H9 (cell line): ENCODE results near the gene CKS1B. TPM values are rescaled to one million over a fixed set of nuclear protein-coding genes. Genes with fewer than 3 reads are reported as not detected.

Experiments
- DNase-seq: peaks from one replicate; pipeline ENCODE4 v3.0.0-alpha.2; 2017
- H2AFZ ChIP-seq: one replicate; pipeline ENCODE4 v1.6.1; 2013; ENCODE audit warnings: mild to moderate bottlenecking, low read length, control low read depth, moderate library complexity
- H2AK5ac ChIP-seq: 2 replicates; pipeline ENCODE4 v1.6.1; 2013; ENCODE audit warnings: low read length, control low read depth, mixed read lengths; ENCODE audit not compliant: insufficient read length
- H2BK120ac ChIP-seq: one replicate; pipeline ENCODE4 v1.6.1; 2013; ENCODE audit warnings: low read depth, mild to moderate bottlenecking, low read length, control low read depth, inconsistent platforms; ENCODE audit not compliant: poor library complexity, severe bottlenecking
- H2BK12ac ChIP-seq: 2 replicates; pipeline ENCODE4 v1.6.1; 2013; ENCODE audit warnings: low read length, control low read depth, mixed read lengths, low read depth; ENCODE audit not compliant: insufficient read length
- H2BK15ac ChIP-seq: 2 replicates; pipeline ENCODE4 v1.6.1; 2013; ENCODE audit warnings: low read depth, low read length, control low read depth
- H2BK20ac ChIP-seq: one replicate; pipeline ENCODE4 v1.6.1; 2013; ENCODE audit warnings: low read depth, mild to moderate bottlenecking, low read length, control low read depth, inconsistent platforms; ENCODE audit not compliant: poor library complexity, severe bottlenecking
- H2BK5ac ChIP-seq: 2 replicates; pipeline ENCODE4 v1.6.1; 2013; ENCODE audit warnings: low read length, control low read depth, mixed read lengths; ENCODE audit not compliant: insufficient read length
- H3K14ac ChIP-seq: 2 replicates; pipeline ENCODE4 v1.6.1; 2013; ENCODE audit warnings: low read length, control low read depth; ENCODE audit not compliant: insufficient read depth
- H3K18ac ChIP-seq: 2 replicates; pipeline ENCODE4 v1.6.1; 2013; ENCODE audit warnings: low read depth, mild to moderate bottlenecking, mixed read lengths, low read length, control low read depth; ENCODE audit not compliant: insufficient read length
- H3K23ac ChIP-seq: 2 replicates; pipeline ENCODE4 v1.6.1; 2013; ENCODE audit warnings: low read length, control low read depth, mixed read lengths, low read depth; ENCODE audit not compliant: insufficient read length
- H3K23me2 ChIP-seq: 2 replicates; pipeline ENCODE4 v1.6.1; 2013; ENCODE audit warnings: low read depth, mild to moderate bottlenecking, mixed read lengths, low read length, control low read depth; ENCODE audit not compliant: insufficient read length, poor library complexity, severe bottlenecking
- H3K27ac ChIP-seq: 2 replicates; pipeline ENCODE4 v1.5.1; 2013; ENCODE audit warnings: low read length, control low read depth, mixed read lengths, low read depth; ENCODE audit not compliant: insufficient read length
- H3K27me3 ChIP-seq: 2 replicates; pipeline ENCODE4 v1.6.1; 2013; ENCODE audit warnings: low read length, control low read depth, inconsistent platforms; ENCODE audit not compliant: insufficient read depth
- H3K4ac ChIP-seq: 2 replicates; pipeline ENCODE4 v1.6.1; 2013; ENCODE audit warnings: low read depth, mild to moderate bottlenecking, control low read depth, inconsistent platforms, low read length, moderate library complexity
- H3K4me1 ChIP-seq: 2 replicates; pipeline ENCODE4 v1.6.1; 2013; ENCODE audit warnings: low read length, control low read depth, inconsistent platforms; ENCODE audit not compliant: insufficient read depth
- H3K4me2 ChIP-seq: 2 replicates; pipeline ENCODE4 v1.6.1; 2013; ENCODE audit warnings: low read length, control low read depth, mixed read lengths; ENCODE audit not compliant: insufficient read length, insufficient read depth
- H3K56ac ChIP-seq: 2 replicates; pipeline ENCODE4 v1.6.1; 2013; ENCODE audit warnings: low read depth, mild to moderate bottlenecking, mixed read lengths, low read length, control low read depth; ENCODE audit not compliant: insufficient read length
- H3K79me1 ChIP-seq: 2 replicates; pipeline ENCODE4 v1.6.1; 2013; ENCODE audit warnings: low read depth, mild to moderate bottlenecking, moderate library complexity, low read length, control low read depth, inconsistent platforms; ENCODE audit not compliant: insufficient read depth, poor library complexity, severe bottlenecking
- H3K79me2 ChIP-seq: 2 replicates; pipeline ENCODE4 v1.6.1; 2013; ENCODE audit warnings: low read length, control low read depth, inconsistent platforms; ENCODE audit not compliant: insufficient read depth
- H3K9ac ChIP-seq: 2 replicates; pipeline ENCODE4 v1.6.1; 2013; ENCODE audit warnings: low read length, control low read depth, mixed read lengths; ENCODE audit not compliant: insufficient read length; ENCODE audit errors: extremely low read depth
- H3K9me3 ChIP-seq: one replicate; pipeline ENCODE4 v1.6.1; 2013; ENCODE audit warnings: low read depth, low read length, inconsistent platforms; ENCODE audit not compliant: control insufficient read depth
- H3T11ph ChIP-seq: one replicate; pipeline ENCODE4 v1.6.1; 2013; ENCODE audit warnings: mild to moderate bottlenecking, low read length, control low read depth, inconsistent platforms
- H4K20me1 ChIP-seq: one replicate; pipeline ENCODE4 v1.6.1; 2013; ENCODE audit not compliant: control insufficient read depth, insufficient read length, insufficient read depth
- H4K5ac ChIP-seq: 2 replicates; pipeline ENCODE4 v1.6.1; 2013; ENCODE audit warnings: low read depth, mild to moderate bottlenecking, mixed read lengths, low read length, control low read depth; ENCODE audit not compliant: insufficient read length
- H4K8ac ChIP-seq: replicated peaks from 2 replicates; pipeline ENCODE4 v1.6.1; 2013; ENCODE audit warnings: low read length, control low read depth, mixed read lengths, low read depth; ENCODE audit not compliant: insufficient read length
- H4K91ac ChIP-seq: 2 replicates; pipeline ENCODE4 v1.6.1; 2013; ENCODE audit warnings: low read depth, mild to moderate bottlenecking, moderate library complexity, mixed read lengths, low read length, control low read depth; ENCODE audit not compliant: insufficient read length
- H3K27ac Mint-ChIP-seq, 3 experiments: 2 replicates in 2 of 3; 3 replicates in 1 of 3; pipeline ENCODE4 v1.8.0; 2020 to 2021; ENCODE audit warnings: mixed read lengths in 3 of 3, mild to moderate bottlenecking in 1 of 3, moderate library complexity in 1 of 3
- H3K27me3 Mint-ChIP-seq: 2 replicates; pipeline ENCODE4 v1.8.0; 2021; ENCODE audit warnings: low read depth, mild to moderate bottlenecking, moderate library complexity, mixed read lengths
- H3K36me3 Mint-ChIP-seq, 3 experiments: 2 replicates in 2 of 3; 3 replicates in 1 of 3; pipeline ENCODE4 v1.8.0; 2020 to 2021; ENCODE audit warnings: low read depth in 3 of 3, mixed read lengths in 3 of 3; ENCODE audit not compliant: insufficient read depth in 1 of 3
- H3K4me1 Mint-ChIP-seq, 2 experiments: 2 replicates each; pipeline ENCODE4 v1.8.0; 2020; ENCODE audit warnings: mixed read lengths in 2 of 2
- H3K4me3 Mint-ChIP-seq, 2 experiments: 2 replicates in 1 of 2; 3 replicates in 1 of 2; pipeline ENCODE4 v1.8.0; 2020 to 2021; ENCODE audit warnings: mild to moderate bottlenecking in 2 of 2, mixed read lengths in 2 of 2, moderate library complexity in 1 of 2
- H3K9me3 Mint-ChIP-seq, 2 experiments: 2 replicates in 1 of 2; 3 replicates in 1 of 2; pipeline ENCODE4 v1.8.0; 2020; ENCODE audit warnings: mild to moderate bottlenecking in 2 of 2, mixed read lengths in 2 of 2, moderate library complexity in 1 of 2
- CTCF ChIP-seq: fragments of 200-600 bp; sonication (generic); conservative IDR thresholded peaks from 3 replicates; pipeline ENCODE4 v1.8.0; 2021; ENCODE audit warnings: antibody characterized with exemption, mild to moderate bottlenecking
- WGBS: extraction: QIAGEN DNeasy Blood & Tissue Kit; methylation state at CpG from one replicate; pipeline ENCODE4 v1.1.7; 2013; ENCODE audit warnings: missing lambda C conversion rate, low lambda C conversion rate, mixed read lengths; ENCODE audit not compliant: insufficient read length; ENCODE audit errors: extremely low coverage; 5-methylcytosine and 5-hydroxymethylcytosine counted together
- total RNA-seq: library from RNA; stranded (reverse); gene quantifications from 2 replicates; pipeline ENCODE4 v1.2.1, GENCODE V29; 2021

The CKS1B gene
- total RNA-seq, 1 experiment from 2014 or later = 279 TPM

GRCh38 chr1:154963643-154964042 lies 10.8 kb upstream of the CKS1B start:
- Histone ChIP-seq H3K18ac (no peak overlapping the region), H3K9ac (no peak overlapping the region), H4K8ac (no peak overlapping the region), H3K27ac (no peak overlapping the region), H2BK12ac (no peak overlapping the region), H3K4me1 (peaks cover 2% of the 10 kb centered on the region; the same call in 1 of the 2 replicates), H3K79me1 (peaks cover 3% of the 10 kb centered on the region), H3T11ph (no peak overlapping the region), H3K23ac (no peak overlapping the region), H3K27me3 (no peaks in the 10 kb centered on the region), H3K9me3 (no peaks in the 10 kb centered on the region), H2BK20ac (no peak overlapping the region), H4K5ac (no peak overlapping the region), H4K91ac (no peak overlapping the region), H3K4ac (no peak overlapping the region), H2BK15ac (no peak overlapping the region), H3K79me2 (no peaks in the 10 kb centered on the region; the same call in 1 of the 2 replicates), H3K56ac (no peak overlapping the region), H2BK5ac (no peak overlapping the region), H4K20me1 (peaks cover 2% of the 10 kb centered on the region), H3K23me2 (no peaks in the 10 kb centered on the region), H2AFZ (no peak overlapping the region), H2AK5ac (no peak overlapping the region), H2BK120ac (no peak overlapping the region), H3K4me2 (no peak overlapping the region), H3K14ac (no peak overlapping the region)
- Mint-ChIP-seq H3K36me3 (peaks cover 44 to 80% (median 74%) of the 10 kb centered on the region in 3 experiments), H3K4me1 (peaks cover 32 to 37% of the 10 kb centered on the region in 2 experiments), H3K9me3 (no peaks in the 10 kb centered on the region), H3K27ac (peak overlapping the region in 1 of 3 experiments; percentile 48; a peak in 2 of 7 replicates), H3K4me3 (no peak overlapping the region), H3K27me3 (no peaks in the 10 kb centered on the region)
- DNase-seq = no peak
- WGBS = no CpG with 5 or more reads among the region's 8 CpGs
- no peak for TF ChIP-seq CTCF
